Fibroblast of lung (primary cell): ENCODE data around the gene SPACA4. TPM values are rescaled to one million over a fixed set of nuclear protein-coding genes. Genes with fewer than 3 reads are reported as not detected.

Source experiments
- DNase-seq, 2 donors: peaks; one replicate each; pipeline versions ENCODE4 v3.0.0 to v3.0.0-alpha.2; 2010; ENCODE audit warnings: low read depth in 2 of 2
- H2AFZ ChIP-seq: 2 replicates; pipeline ENCODE4 v1.5.1; 2012; ENCODE audit warnings: low read length, control low read depth, inconsistent platforms
- H3K27ac ChIP-seq: 2 replicates; pipeline ENCODE4 v1.5.1; 2011; ENCODE audit warnings: low read length, control low read depth; ENCODE audit not compliant: insufficient read depth
- H3K27me3 ChIP-seq: 2 replicates; pipeline ENCODE4 v1.5.1; 2011; ENCODE audit warnings: mild to moderate bottlenecking, low read length; ENCODE audit not compliant: control insufficient read depth, insufficient read depth
- H3K36me3 ChIP-seq: 2 replicates; pipeline ENCODE4 v1.5.1; 2011; ENCODE audit warnings: low read length; ENCODE audit not compliant: control insufficient read depth, insufficient read depth
- H3K4me1 ChIP-seq: 2 replicates; pipeline ENCODE4 v1.5.1; 2011; ENCODE audit warnings: low read length; ENCODE audit not compliant: control insufficient read depth, insufficient read depth; ENCODE audit errors: extremely low read depth
- H3K4me2 ChIP-seq: 2 replicates; pipeline ENCODE4 v1.5.1; 2011; ENCODE audit warnings: low read length, control low read depth; ENCODE audit not compliant: insufficient read depth; ENCODE audit errors: extremely low read depth
- H3K4me3 ChIP-seq, 4 experiments: fragments of 200-600 bp in 1 of 4; sonication (generic) in 1 of 4; replicated peaks in 1 of 4; 2 replicates each; pipeline ENCODE4 v1.5.1; 2011 to 2016; ENCODE audit warnings: low read length in 4 of 4, low read depth in 3 of 4, mild to moderate bottlenecking in 3 of 4, control low read depth in 2 of 4, inconsistent platforms in 1 of 4, mixed read lengths in 1 of 4; ENCODE audit not compliant: insufficient read depth in 1 of 4; ENCODE audit errors: control extremely low read depth in 1 of 4
- H3K79me2 ChIP-seq: 2 replicates; pipeline ENCODE4 v1.5.1; 2012; ENCODE audit warnings: mild to moderate bottlenecking, low read length, inconsistent platforms; ENCODE audit not compliant: control insufficient read depth, insufficient read depth
- H3K9ac ChIP-seq: 2 replicates; pipeline ENCODE4 v1.5.1; 2011; ENCODE audit warnings: mild to moderate bottlenecking, low read length, control low read depth; ENCODE audit not compliant: insufficient read depth
- H3K9me3 ChIP-seq: 2 replicates; pipeline ENCODE4 v1.5.1; 2012; ENCODE audit warnings: low read depth, low read length; ENCODE audit not compliant: control insufficient read depth, insufficient read depth
- H4K20me1 ChIP-seq: 2 replicates; pipeline ENCODE4 v1.5.1; 2011; ENCODE audit warnings: low read length; ENCODE audit not compliant: control insufficient read depth, insufficient read depth; ENCODE audit errors: extremely low read depth
- EZH2 ChIP-seq: IDR thresholded peaks from 2 replicates; pipeline ENCODE4 v1.5.1; 2012; ENCODE audit warnings: low read length, control low read depth, mild to moderate bottlenecking; ENCODE audit errors: missing control alignments
- polyA plus RNA-seq, 2 donors: library from polyadenylated mRNA; depleted of rRNA in 1 of 2; stranded (reverse) in 1 of 2; unstranded in 1 of 2; fragments of >200 nt; gene quantifications; 2 replicates each; pipeline ENCODE4 v1.2.1, GENCODE V29; 2011 to 2012; ENCODE audit warnings: missing spikeins in 1 of 2
- total RNA-seq: library from RNA; depleted of rRNA; stranded (reverse); fragments of >200 nt; gene quantifications from 2 replicates; pipeline ENCODE4 v1.2.1, GENCODE V29; 2014
- TF ChIP-seq, protein P1 (sequence below), 2 donors: IDR thresholded peaks in 1 of 2; conservative IDR thresholded peaks in 1 of 2; 1 replicate in 1 of 2; 2 replicates in 1 of 2; pipeline ENCODE4 v1.5.1; 2011 to 2012; ENCODE audit warnings: low read length in 2 of 2, control low read depth in 1 of 2, inconsistent platforms in 1 of 2, low read depth in 1 of 2, mild to moderate bottlenecking in 1 of 2

SPACA4 gene
- total and polyA plus RNA-seq, 2 donors (not counting 1 experiment from before 2014, with no cell fraction given), result not detected

DNA sequence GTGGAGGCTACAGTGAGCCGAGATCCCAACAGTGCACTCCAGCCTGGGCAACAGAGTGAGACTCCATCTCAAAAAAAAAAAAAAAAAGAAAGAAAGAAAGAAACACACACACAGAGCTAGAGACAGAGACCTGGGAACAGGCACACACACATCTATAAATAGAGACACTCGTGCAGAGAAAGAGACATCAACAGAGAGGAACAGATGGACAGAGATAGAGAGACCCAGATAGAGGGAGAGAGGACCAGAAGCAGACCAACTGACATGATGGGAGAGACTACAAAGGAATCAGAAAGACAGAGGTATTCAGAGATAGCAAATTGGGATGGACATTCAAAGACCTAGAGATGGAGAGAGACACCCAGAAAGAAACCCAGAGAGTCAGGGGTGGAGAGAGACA is 41.6 kb downstream of the SPACA4 start:
- DNase-seq, result no peak
- H3K9me3 ChIP-seq, result no peaks in the 10 kb centered on the region
- no peak overlapping the region for H2AFZ ChIP-seq
- H3K4me1 ChIP-seq, result peaks cover 2% of the 10 kb centered on the region
- no peak overlapping the region for H3K4me2 ChIP-seq
- H3K27me3 ChIP-seq, result no peaks in the 10 kb centered on the region
- H3K27ac ChIP-seq, result no peak overlapping the region
- H4K20me1 ChIP-seq, result no peaks in the 10 kb centered on the region
- H3K79me2 ChIP-seq, result no peaks in the 10 kb centered on the region
- no peak for TF ChIP-seq EZH2
- TF ChIP-seq, protein P1, sequence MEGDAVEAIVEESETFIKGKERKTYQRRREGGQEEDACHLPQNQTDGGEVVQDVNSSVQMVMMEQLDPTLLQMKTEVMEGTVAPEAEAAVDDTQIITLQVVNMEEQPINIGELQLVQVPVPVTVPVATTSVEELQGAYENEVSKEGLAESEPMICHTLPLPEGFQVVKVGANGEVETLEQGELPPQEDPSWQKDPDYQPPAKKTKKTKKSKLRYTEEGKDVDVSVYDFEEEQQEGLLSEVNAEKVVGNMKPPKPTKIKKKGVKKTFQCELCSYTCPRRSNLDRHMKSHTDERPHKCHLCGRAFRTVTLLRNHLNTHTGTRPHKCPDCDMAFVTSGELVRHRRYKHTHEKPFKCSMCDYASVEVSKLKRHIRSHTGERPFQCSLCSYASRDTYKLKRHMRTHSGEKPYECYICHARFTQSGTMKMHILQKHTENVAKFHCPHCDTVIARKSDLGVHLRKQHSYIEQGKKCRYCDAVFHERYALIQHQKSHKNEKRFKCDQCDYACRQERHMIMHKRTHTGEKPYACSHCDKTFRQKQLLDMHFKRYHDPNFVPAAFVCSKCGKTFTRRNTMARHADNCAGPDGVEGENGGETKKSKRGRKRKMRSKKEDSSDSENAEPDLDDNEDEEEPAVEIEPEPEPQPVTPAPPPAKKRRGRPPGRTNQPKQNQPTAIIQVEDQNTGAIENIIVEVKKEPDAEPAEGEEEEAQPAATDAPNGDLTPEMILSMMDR (conservative IDR thresholded peaks at IDR 0.05 in 1 of 2, IDR thresholded peaks at IDR 0.05 in 1 of 2; ENCODE audit: low read depth in 1 of 2, low read length in 2 of 2), result no peak
- no peaks in the 10 kb centered on the region for H3K36me3 ChIP-seq
- H3K9ac ChIP-seq, result no peak overlapping the region
- H3K4me3 ChIP-seq, result no peak overlapping the region

DNA sequence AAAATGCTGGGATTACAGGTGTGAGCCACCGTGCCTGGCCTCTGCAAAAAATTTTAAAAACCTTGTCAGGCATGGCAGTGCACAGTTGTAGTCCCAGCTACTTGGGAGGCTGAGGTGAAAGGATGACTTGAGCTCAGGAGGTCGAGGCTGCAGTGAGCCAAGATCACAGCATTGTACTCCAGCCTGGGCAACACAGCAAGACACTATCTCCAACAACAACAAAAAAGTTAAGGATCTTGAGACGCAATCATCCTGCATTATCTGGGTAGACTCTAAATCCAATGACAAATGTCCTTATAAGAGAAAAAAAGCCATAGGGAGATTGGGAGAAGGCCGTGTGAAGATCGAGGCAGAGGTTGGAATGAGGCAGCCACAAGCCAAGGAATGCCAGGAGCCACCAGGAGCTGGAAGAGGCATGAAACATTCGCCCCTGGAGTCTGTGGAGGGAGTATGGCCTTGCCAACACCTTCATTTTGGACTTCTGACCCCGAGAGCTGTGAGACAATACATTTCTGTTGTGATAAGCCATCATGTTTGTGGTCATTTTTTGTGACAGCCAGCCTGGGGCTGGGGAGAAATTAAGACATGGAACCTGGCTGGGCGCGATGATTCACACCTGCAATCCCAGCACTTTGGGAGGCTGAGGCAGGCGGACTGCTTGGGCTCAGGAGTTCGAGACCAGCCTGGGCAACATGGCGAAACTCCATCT is 44.6 kb downstream of the SPACA4 start:
- TF ChIP-seq, protein P1 (conservative IDR thresholded peaks at IDR 0.05 in 1 of 2, IDR thresholded peaks at IDR 0.05 in 1 of 2; ENCODE audit: low read depth in 1 of 2, low read length in 2 of 2), result no peak
- TF ChIP-seq EZH2, result no peak
- no peak for DNase-seq
- Histone ChIP-seq H3K4me1 (peaks cover 5% of the 10 kb centered on the region), H4K20me1 (no peaks in the 10 kb centered on the region), H3K36me3 (no peaks in the 10 kb centered on the region), H3K4me3 (no peak overlapping the region), H3K27me3 (no peaks in the 10 kb centered on the region), H2AFZ (no peak overlapping the region), H3K9me3 (no peaks in the 10 kb centered on the region), H3K79me2 (no peaks in the 10 kb centered on the region), H3K9ac (no peak overlapping the region), H3K27ac (no peak overlapping the region), H3K4me2 (no peak overlapping the region)

DNA sequence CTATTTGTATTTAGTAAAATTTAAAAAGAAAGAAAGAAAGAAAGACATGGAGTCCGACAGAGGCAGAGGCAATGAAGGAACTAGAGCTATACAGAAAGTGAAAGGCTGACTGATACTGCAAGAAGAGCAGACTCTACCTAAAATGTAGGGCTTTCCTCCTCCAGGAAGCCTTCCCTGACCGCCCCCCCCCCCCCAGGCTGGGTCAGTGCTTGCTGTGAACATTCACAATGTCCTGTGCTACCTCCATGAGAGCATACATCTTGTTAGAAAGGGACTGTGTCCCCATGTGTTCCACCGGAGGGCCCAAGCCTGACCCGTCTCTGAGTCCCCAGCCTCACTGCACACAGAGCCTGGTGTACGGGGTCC is 45.1 kb downstream of the SPACA4 start:
- no peak for DNase-seq
- H3K9ac ChIP-seq, result no peak overlapping the region
- TF ChIP-seq EZH2, result no peak
- TF ChIP-seq, protein P1 (conservative IDR thresholded peaks at IDR 0.05 in 1 of 2, IDR thresholded peaks at IDR 0.05 in 1 of 2; ENCODE audit: low read depth in 1 of 2, low read length in 2 of 2), result no peak
- H3K9me3 ChIP-seq, result no peaks in the 10 kb centered on the region
- H3K4me1 ChIP-seq, result peaks cover 5% of the 10 kb centered on the region
- no peak overlapping the region for H3K4me2 ChIP-seq
- no peaks in the 10 kb centered on the region for H3K36me3 ChIP-seq
- H3K27me3 ChIP-seq, result no peaks in the 10 kb centered on the region
- no peaks in the 10 kb centered on the region for H3K79me2 ChIP-seq
- no peak overlapping the region for H3K27ac ChIP-seq
- no peak overlapping the region for H3K4me3 ChIP-seq
- no peaks in the 10 kb centered on the region for H4K20me1 ChIP-seq
- H2AFZ ChIP-seq, result no peak overlapping the region
